Measurements from ENCODE around the gene GPR17.

GPR17 gene

DNA sequence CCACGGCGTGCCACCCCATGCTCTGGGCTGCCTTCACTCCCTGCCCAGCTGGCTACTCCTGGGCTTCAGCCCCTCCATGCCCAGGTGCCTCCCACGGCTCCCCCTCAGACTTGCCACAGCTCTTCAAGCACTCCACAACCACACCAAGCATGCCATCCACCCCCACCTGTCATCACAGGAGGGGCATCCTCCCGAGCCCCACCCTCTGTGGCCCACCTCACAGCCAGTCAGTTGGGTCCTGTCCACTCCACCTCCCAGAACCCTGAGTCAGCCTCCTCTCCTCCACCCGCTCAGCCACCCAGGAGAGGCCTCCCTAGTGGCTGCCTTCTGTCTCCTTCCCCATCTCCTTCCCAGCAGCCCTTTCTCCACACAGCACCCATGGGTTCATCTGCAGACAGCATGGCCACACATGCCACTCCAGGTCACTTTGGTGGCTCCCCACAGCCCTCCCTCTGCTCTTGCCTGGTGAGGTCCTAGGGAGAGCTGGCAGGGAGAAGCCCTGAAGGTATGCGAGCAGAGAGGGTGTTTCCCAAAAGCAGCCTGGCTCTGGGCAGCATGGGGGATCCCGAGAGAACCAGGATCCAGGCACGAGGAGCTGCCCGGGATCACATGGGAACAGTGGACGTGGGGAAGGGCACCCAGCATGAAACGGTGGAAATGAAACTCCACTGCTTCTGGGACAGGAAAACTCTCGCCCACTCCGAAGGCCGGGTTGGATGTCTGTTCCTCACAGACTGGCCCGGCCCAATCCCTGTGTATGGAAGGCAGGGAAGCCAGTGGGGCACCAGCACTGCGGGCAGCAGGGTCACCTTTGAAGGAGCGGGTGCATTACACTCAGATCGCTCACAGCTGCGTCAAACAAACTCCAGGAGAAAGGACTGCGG is 26.6 kb downstream of the GPR17 start:
- no peak for DNase-seq

DNA sequence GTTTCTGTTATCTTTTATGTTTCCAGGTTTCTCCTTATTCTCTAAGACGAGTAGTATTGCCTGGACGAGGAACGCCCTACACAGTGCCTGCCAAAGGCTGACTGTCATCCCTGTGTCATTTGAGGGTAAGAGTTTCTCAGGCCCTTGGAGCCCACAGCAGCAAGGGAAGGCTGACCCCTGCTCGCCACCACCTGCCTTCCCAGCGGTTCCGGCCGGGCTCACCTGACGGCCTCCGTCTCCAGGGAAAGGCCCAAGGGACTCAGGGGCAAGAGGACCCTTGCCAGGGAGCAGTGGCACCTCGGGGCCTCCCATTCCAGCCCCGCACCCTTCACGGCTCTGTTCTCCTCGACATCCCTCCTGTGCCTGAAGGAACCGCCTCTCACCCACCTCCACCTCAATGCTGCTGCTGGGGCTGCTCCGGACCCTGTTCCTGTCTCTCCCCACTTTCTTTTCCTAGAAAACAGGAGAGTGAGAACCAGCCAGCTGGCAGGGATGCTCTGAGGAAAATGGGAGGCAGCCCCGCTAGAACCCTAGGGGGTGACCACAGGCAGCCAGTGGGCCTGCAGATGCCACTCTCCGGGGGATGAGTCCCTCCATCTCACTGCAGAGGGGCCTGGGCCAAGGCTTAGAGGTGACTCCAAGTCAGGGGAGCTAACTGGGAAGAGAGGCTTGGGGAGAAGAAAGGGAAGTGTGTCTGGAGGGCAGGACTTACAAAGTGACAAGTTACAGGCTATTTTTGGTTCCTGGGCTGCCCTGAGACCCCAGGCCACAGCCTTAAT is 27.5 kb downstream of the GPR17 start:
- no peak for DNase-seq

- DNase-seq = no peak
Observed at GRCh38 chr2:127674241-127675209, 28.6 kb downstream of the GPR17 start.

GRCh38 chr2:127675331-127676261 is 29.6 kb downstream of the GPR17 start, which contains the start of gene LIMS2:
LIMS2 (minus strand) TSS chr2:127675530; CDS start chr2:127675024, 506 bp downstream.
- DNase-seq = no peak

DNA sequence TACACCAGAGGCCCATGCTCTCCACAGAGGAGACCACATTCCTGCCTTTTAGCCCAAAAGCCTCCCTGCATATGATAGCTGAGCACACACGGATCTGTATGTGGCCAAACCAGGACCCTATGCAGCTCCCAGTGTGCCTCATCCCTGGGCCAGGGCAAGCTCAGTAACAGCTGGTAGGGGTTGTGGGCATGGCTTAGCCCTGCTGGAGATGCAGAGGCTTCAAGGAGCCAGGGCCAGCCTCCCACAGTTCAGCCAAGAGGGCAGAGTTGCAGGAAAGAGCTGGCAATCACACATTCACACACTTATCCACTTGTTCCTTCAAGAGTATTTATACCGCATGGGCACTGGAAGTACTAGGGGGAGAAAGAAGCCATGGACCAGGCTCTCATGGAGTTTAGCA is 31.0 kb downstream of the GPR17 start:
- no peak for DNase-seq

GRCh38 chr2:127678531-127678930 is 32.6 kb downstream of the GPR17 start:
- DNase-seq = no peak

- DNase-seq = no peak
Observed at GRCh38 chr2:127678991-127679390, 33.0 kb downstream of the GPR17 start.

GRCh38 chr2:127679680-127680361 is 33.9 kb downstream of the GPR17 start:
- no peak for DNase-seq

- no peak for DNase-seq
Observed at GRCh38 chr2:127680706-127681287, 34.8 kb downstream of the GPR17 start.

DNA sequence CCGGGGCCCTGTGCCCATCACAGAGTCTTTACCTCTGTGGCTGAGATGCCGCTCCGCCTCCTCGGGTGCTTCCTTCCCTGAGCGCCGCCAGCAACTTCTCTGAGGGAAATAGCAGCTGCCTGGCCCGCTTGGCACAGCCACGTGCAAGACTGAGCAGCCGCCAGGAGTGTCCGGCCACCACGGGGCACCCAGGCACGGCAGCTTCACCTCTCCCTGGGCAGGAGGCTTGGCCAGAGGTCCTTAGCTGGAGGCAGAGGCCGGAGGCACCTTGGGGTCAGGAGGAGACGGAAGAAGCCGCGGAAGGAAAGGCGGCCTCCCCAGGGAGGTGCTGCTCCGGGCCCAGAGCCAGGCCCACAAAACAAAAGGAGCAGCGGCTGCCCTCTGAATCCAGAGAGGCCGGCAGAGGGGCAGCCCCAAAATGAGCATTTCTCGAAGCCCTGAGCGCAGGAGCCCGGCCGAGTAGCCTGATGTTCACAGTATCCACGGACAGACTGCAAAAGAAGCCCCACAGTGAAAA is 35.4 kb downstream of the GPR17 start:
- no peak for DNase-seq

GRCh38 chr2:127681976-127682857 is 36.3 kb downstream of the GPR17 start:
- no peak for DNase-seq

GRCh38 chr2:127683056-127683455 is 37.1 kb downstream of the GPR17 start:
- DNase-seq = no peak

GRCh38 chr2:127683757-127684156 is 37.8 kb downstream of the GPR17 start:
- DNase-seq = no peak

DNA sequence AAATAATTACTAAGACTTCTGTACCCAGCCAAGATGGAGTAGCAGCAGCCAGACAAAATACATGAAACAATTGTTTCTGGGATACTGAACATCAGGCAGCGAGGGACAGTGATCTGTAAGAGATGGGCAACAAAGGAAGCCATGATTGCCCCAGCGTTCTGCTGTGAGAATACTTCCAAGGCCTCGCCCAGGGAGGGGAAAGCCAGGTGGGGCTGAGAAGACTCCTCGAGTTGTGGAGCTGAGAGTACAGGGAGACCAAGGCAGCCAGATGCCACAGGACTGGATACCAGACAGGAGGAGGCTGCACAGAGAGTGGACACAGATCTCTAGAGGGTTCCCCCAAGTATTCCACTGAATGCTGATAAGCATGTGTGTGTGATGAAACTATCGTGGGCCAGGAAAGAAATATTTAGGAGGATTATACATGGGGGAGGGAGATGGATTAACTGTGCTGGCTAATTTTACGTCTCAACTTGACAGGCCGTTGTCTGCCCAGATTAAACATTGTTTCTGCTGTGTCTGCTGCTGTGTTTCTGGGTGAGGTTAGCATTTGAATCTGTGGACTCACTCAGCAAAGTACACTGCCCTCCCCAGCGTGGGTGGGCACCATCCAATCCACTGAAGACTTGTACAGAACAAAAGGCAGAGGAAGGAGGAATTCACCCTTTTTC is 39.6 kb downstream of the GPR17 start:
- no peak for DNase-seq

GRCh38 chr2:127688405-127688804 is 42.5 kb downstream of the GPR17 start:
- no peak for DNase-seq

- DNase-seq = no peak
Observed at GRCh38 chr2:127690696-127691095, 44.7 kb downstream of the GPR17 start.

- DNase-seq = no peak
Observed at GRCh38 chr2:127694986-127695385, 49.0 kb downstream of the GPR17 start.
